HG02852 (cell line): ENCODE measurements around the gene SERPINH1.

ENCODE experiments used
- ATAC-seq: cut with Tn5 transposase; IDR thresholded peaks from one replicate; pipeline ENCODE4 v1.9.1; 2021; ENCODE audit warnings: mild to moderate bottlenecking, moderate library complexity; ENCODE audit not compliant: unreplicated experiment

Gene SERPINH1

GRCh38 chr11:75532200-75533048 is 29.6 kb upstream of the SERPINH1 start:
- no peak for ATAC-seq

- ATAC-seq = no peak
Observed at GRCh38 chr11:75533896-75534258, 28.2 kb upstream of the SERPINH1 start.

GRCh38 chr11:75534259-75535069 is 27.6 kb upstream of the SERPINH1 start:
- ATAC-seq = no peak

GRCh38 chr11:75535071-75535470 is 27.0 kb upstream of the SERPINH1 start:
- ATAC-seq = no peak

- peak; percentile 89 for ATAC-seq
Observed at GRCh38 chr11:75536786-75537641, 25.0 kb upstream of the SERPINH1 start.

GRCh38 chr11:75537740-75538139 is 24.3 kb upstream of the SERPINH1 start:
- peak; percentile 8 for ATAC-seq

GRCh38 chr11:75538150-75538942 is 23.7 kb upstream of the SERPINH1 start:
- no peak for ATAC-seq

GRCh38 chr11:75539459-75540334 is 22.4 kb upstream of the SERPINH1 start:
- ATAC-seq = no peak

GRCh38 chr11:75541193-75542087 is 20.6 kb upstream of the SERPINH1 start:
- ATAC-seq = no peak

- ATAC-seq = no peak
Observed at GRCh38 chr11:75542088-75542438, 20.0 kb upstream of the SERPINH1 start.

- ATAC-seq = no peak
Observed at GRCh38 chr11:75543806-75544205, 18.2 kb upstream of the SERPINH1 start.

- no peak for ATAC-seq
Observed at GRCh38 chr11:75547177-75547576, 14.9 kb upstream of the SERPINH1 start.

- ATAC-seq = no peak
Observed at GRCh38 chr11:75547617-75548058, 14.4 kb upstream of the SERPINH1 start.

GRCh38 chr11:75548595-75549272 is 13.3 kb upstream of the SERPINH1 start:
- ATAC-seq = no peak

- no peak for ATAC-seq
Observed at GRCh38 chr11:75549370-75549958, 12.6 kb upstream of the SERPINH1 start.

- no peak for ATAC-seq
Observed at GRCh38 chr11:75553182-75553581, 8.9 kb upstream of the SERPINH1 start.

- no peak for ATAC-seq
Observed at GRCh38 chr11:75553889-75554257, 8.2 kb upstream of the SERPINH1 start.
